Effector memory CD4-positive, alpha-beta T cell (primary cell): ENCODE measurements around the gene ANO2.

Experiments
- DNase-seq, 3 donors: peaks; one replicate each; pipeline ENCODE4 v3.0.0-alpha.2; 2020
- H3K27ac ChIP-seq: 2 replicates; pipeline ENCODE4 v1.7.0; 2013; ENCODE audit warnings: mild to moderate bottlenecking, low read length, moderate library complexity; ENCODE audit not compliant: insufficient read depth, poor library complexity, severe bottlenecking
- H3K27me3 ChIP-seq: replicated peaks from 2 replicates; pipeline ENCODE4 v1.7.0; 2013; ENCODE audit warnings: mild to moderate bottlenecking, low read length; ENCODE audit not compliant: insufficient read depth, control insufficient read depth, poor library complexity, severe bottlenecking
- H3K36me3 ChIP-seq: 2 replicates; pipeline ENCODE4 v1.7.0; 2013; ENCODE audit warnings: mild to moderate bottlenecking, low read length, moderate library complexity; ENCODE audit not compliant: control insufficient read depth, insufficient read depth
- H3K4me1 ChIP-seq: 2 replicates; pipeline ENCODE4 v1.7.0; 2013; ENCODE audit warnings: low read length, mild to moderate bottlenecking; ENCODE audit not compliant: control insufficient read depth, insufficient read depth, poor library complexity, severe bottlenecking
- H3K4me3 ChIP-seq: 2 replicates; pipeline ENCODE4 v1.7.0; 2013; ENCODE audit warnings: low read length, low read depth, mild to moderate bottlenecking; ENCODE audit not compliant: insufficient read depth, poor library complexity, severe bottlenecking
- H3K9me3 ChIP-seq: 2 replicates; pipeline ENCODE4 v1.7.0; 2013; ENCODE audit warnings: mild to moderate bottlenecking, low read length, moderate library complexity; ENCODE audit not compliant: control insufficient read depth

Gene ANO2

DNA sequence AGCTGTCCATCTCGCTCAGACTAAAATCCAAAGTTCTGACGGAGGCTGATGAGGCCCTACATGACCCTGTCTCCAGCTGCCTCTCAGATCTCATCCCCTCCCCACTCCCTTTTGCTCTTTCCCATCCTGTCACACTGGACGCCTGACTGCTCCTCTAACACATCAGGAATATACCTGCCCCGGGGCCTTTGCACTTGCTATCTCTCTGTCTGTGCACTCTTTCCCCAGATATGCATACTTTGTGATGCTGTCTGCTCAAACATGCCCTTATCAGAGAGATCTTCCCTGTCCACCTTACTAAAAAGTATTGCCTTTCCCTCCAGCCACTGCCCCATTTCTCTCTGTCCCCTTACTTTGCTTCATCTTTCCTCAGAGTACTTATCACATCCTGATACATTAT lies 238.8 kb downstream of the ANO2 start:
- no peak for DNase-seq
- Histone ChIP-seq H3K4me1 (no peaks in the 10 kb centered on the region), H3K4me3 (no peak overlapping the region), H3K9me3 (no peaks in the 10 kb centered on the region), H3K27ac (no peak overlapping the region), H3K27me3 (no peaks in the 10 kb centered on the region), H3K36me3 (no peaks in the 10 kb centered on the region)

DNA sequence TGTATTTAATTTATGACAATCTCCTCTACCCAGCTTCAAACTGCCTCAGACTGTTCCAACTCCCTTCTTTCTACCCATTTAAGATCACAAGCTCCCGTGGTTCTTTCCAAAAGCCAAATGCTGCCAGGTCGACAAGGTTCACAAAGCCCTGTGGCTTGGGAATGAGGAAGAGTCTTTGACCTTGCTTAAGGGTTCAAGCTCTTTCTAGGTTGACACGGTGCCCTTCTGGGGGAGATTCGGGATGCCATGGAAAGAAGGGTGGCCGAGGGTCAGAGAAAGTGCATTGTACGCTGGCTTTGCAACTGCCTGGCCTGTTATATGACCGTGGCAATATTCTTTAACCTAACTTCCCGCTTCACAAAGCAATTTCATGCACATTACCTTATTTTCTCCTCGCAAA lies 239.3 kb downstream of the ANO2 start:
- H3K4me1 ChIP-seq = no peaks in the 10 kb centered on the region
- no peak for DNase-seq
- H3K27ac ChIP-seq = no peak overlapping the region

DNA sequence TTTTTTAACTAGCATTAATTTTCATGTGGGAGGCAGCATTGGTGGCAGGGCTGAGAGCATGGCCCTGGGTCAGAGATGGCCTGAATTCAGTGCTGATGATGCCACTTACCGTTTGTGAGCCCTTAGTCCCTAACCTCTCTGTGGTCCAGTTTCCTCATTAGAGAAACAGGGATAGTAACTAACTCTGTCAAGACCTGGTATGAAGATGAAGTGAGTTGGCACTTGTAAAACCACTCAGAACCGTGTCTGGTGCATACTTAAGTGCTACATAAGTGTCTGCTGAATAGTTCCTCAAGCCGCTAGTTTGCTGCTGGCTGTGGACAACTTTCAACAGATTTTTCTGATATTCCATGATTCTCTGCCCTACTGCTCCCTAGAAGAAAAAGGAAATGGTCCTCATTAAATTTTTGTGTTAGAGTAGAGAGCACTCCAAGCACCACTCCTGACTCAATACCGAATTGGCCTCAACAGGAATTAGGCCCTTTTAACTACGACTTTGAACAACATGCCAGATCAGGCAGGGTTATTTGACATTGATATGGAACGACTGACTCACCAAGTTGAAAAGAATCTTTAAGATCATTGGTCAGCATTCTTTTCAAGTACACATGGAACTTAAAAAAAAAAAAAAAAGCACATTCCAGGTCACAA lies 250.2 kb downstream of the ANO2 start:
- DNase-seq = no peak

More for the DNA sequence above, 239.3 kb downstream of the ANO2 start:
- Histone ChIP-seq H3K27me3 (no peaks in the 10 kb centered on the region), H3K9me3 (no peaks in the 10 kb centered on the region), H3K4me3 (no peak overlapping the region), H3K36me3 (no peaks in the 10 kb centered on the region)

DNA sequence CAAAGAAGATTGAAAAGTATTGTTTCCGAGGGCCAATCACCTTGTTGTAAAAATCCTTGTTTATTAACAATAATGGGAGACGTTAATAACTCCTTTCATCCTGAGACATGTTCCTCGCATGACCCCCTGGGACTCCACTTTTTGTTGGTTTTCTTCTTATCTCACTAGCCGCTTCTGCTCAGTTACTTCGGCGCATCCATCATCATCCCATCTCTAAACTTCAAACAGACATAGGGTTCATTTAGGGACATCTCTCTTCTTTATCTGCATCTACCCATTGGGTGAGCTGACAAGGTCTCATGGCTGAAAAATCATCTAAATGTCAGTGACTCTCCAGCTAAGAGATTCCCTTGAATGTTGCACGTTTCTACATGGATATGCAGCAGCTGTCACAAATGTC lies 252.2 kb downstream of the ANO2 start:
- Histone ChIP-seq H3K4me1 (no peaks in the 10 kb centered on the region), H3K27me3 (no peaks in the 10 kb centered on the region), H3K36me3 (no peaks in the 10 kb centered on the region), H3K4me3 (no peak overlapping the region), H3K9me3 (no peaks in the 10 kb centered on the region), H3K27ac (no peak overlapping the region)
- no peak for DNase-seq

More for the DNA sequence above, 250.2 kb downstream of the ANO2 start:
- no peaks in the 10 kb centered on the region for H3K9me3 ChIP-seq
- H3K27me3 ChIP-seq = no peaks in the 10 kb centered on the region
- no peak overlapping the region for H3K4me3 ChIP-seq
- H3K36me3 ChIP-seq = no peaks in the 10 kb centered on the region
- H3K27ac ChIP-seq = no peak overlapping the region
- no peaks in the 10 kb centered on the region for H3K4me1 ChIP-seq

DNA sequence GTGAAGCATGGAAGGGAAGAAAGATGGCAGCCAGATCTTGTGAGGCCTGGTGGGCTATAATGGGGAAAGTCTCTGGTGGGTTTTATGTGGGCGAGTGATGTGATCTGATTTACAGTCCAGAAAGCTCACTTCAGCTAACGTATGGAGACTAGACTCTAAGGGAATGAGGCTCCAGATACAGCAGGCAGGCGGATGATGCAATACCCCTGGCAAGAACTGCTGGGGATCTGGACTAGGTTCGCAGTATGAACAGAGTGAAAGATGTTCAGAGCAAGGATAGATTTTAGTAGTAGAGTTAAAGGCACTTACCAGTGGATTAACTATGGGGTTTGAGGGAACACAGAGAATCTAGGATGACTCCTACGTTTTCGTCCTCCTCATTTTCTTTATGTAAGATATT lies 253.1 kb downstream of the ANO2 start:
- no peak for DNase-seq
- Histone ChIP-seq H3K9me3 (no peaks in the 10 kb centered on the region), H3K36me3 (no peaks in the 10 kb centered on the region), H3K4me1 (no peaks in the 10 kb centered on the region), H3K27ac (no peak overlapping the region), H3K27me3 (no peaks in the 10 kb centered on the region), H3K4me3 (no peak overlapping the region)

DNA sequence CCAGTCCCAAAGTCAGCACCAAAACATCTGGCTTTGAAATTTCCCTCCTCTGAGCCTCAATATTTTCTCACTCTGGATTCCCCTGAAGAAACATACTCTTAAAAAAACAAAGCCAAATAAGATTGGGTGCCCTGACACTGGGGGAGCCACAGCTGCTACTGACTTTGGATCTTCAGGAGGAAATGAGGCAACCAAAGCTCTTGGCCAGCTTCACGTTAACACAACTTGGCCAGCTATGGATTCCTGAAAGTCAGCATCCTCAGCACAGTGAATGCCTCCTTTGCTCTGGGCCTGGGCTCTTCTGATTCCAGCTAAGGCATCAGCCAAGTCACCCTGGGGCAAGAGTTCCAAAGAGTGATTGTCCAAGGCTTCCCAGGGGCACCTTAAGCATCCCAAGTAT lies 254.8 kb downstream of the ANO2 start:
- no peaks in the 10 kb centered on the region for H3K36me3 ChIP-seq
- H3K27ac ChIP-seq = no peak overlapping the region
- no peaks in the 10 kb centered on the region for H3K4me1 ChIP-seq
- DNase-seq = no peak
- H3K4me3 ChIP-seq = no peak overlapping the region
- H3K9me3 ChIP-seq = no peaks in the 10 kb centered on the region
- no peaks in the 10 kb centered on the region for H3K27me3 ChIP-seq

DNA sequence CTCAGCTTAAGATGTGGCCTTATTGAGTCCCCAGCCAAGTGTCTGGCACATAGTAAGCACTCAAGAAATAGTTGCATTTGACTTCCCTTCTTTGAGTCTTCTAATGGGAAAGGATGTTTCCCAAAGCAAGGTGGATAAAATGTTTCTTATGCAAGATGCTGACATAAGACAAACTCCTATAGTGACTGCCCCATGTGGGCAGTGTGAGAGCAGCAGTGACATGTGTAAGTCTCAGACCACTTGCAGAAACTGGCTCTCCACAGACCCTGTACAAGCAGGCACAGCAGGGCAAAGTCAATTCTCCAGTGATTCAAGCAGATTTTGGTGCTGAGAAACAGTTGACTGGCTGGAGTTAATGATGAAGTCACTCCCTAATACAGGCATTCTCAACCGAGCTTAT lies 255.3 kb downstream of the ANO2 start:
- H3K36me3 ChIP-seq = no peaks in the 10 kb centered on the region
- H3K4me3 ChIP-seq = no peak overlapping the region
- no peak for DNase-seq
- H3K27ac ChIP-seq = no peak overlapping the region
- no peaks in the 10 kb centered on the region for H3K27me3 ChIP-seq
- no peaks in the 10 kb centered on the region for H3K4me1 ChIP-seq
- H3K9me3 ChIP-seq = no peaks in the 10 kb centered on the region

DNA sequence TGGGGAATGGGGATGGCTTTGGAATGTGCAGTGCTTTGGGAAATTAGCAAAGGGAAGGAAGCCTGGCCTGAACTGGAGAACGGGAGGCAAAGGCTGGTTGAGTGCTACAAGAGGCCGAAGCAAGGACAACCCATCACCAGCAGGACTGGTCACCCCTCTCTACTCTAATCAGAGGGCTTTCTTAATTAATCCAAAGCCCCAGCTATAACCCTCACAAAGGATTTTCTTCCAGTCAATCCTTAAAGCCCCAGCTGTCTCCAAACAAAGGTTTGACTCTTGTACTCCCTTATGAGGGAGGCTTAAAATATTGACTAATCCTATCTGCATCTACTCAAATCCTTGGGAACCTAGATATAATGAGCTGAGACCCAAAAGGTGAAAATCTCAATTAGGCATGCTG lies 256.8 kb downstream of the ANO2 start:
- Histone ChIP-seq H3K4me1 (no peaks in the 10 kb centered on the region), H3K4me3 (no peak overlapping the region), H3K27ac (no peak overlapping the region), H3K27me3 (no peaks in the 10 kb centered on the region), H3K9me3 (no peaks in the 10 kb centered on the region), H3K36me3 (no peaks in the 10 kb centered on the region)
- DNase-seq = no peak

DNA sequence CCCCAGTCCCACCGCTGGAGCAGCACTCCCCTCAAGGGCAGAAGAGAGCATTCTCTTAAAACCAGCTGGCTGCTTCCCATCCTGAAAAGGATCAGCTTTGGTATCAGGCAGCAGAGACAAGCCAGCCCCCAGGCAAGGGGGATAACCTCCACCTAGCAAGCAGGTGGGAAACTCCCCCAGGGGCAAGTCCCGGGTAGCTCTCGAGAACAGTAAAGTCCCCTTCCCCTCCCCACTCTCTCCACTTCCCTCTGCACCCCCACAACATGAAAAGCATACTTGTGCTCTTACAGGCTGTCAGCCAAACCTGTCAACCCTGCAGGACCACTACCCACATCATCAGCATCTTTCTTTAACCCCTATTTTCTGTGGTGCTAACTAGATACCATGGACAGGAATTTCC lies 259.1 kb downstream of the ANO2 start:
- no peak for DNase-seq
- H3K36me3 ChIP-seq = no peaks in the 10 kb centered on the region
- H3K4me3 ChIP-seq = no peak overlapping the region
- no peaks in the 10 kb centered on the region for H3K27me3 ChIP-seq
- H3K27ac ChIP-seq = no peak overlapping the region
- no peaks in the 10 kb centered on the region for H3K9me3 ChIP-seq
- no peaks in the 10 kb centered on the region for H3K4me1 ChIP-seq

DNA sequence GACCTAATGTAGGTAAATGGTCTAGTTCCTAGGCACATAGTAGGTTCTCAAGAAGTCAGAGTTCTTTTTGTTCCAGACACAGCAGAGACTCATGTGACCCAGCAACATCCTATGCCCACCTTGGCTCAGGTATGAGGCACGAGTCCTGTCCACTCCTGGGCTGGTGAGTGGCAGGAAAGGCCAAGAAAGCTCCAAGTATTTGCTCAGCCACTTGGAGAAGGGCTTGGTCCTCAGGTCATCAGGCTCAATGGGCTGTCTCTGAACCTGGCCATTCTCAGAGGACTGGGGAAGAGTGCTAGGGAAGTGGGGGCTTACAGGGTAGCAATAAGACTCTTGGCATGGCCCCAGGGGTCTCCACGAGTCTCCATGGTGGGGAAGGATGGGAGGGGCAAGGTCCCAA lies 260.1 kb downstream of the ANO2 start:
- no peaks in the 10 kb centered on the region for H3K36me3 ChIP-seq
- H3K27me3 ChIP-seq = no peaks in the 10 kb centered on the region
- DNase-seq = no peak
- H3K27ac ChIP-seq = no peak overlapping the region
- no peaks in the 10 kb centered on the region for H3K9me3 ChIP-seq
- H3K4me1 ChIP-seq = no peaks in the 10 kb centered on the region
- H3K4me3 ChIP-seq = no peak overlapping the region
